Testis (tissue), 3 donors: Measurements from ENCODE around the gene EIPR1. TPM values are rescaled to one million over a fixed set of nuclear protein-coding genes. Genes with fewer than 3 reads are reported as not detected.
"Not testable (repeated sequence)": the region's sequence is repeated elsewhere in the genome, so short reads cannot be mapped to it uniquely, and the experiment has no call there.

Experiments used
- DNase-seq: peaks from one replicate; pipeline ENCODE4 v3.0.0-alpha.2; 2019
- H3K27ac ChIP-seq, 2 donors: fragments of 200-600 bp; sonication (generic); one replicate each; pipeline ENCODE4 v1.5.1; 2019
- H3K27me3 ChIP-seq: fragments of 200-600 bp; sonication (generic); one replicate; pipeline ENCODE4 v1.5.1; 2019
- H3K36me3 ChIP-seq: fragments of 200-600 bp; sonication (generic); one replicate; pipeline ENCODE4 v1.5.1; 2017; ENCODE audit warnings: low read depth; ENCODE audit errors: missing control alignments
- H3K4me1 ChIP-seq: fragments of 200-600 bp; sonication (generic); one replicate; pipeline ENCODE4 v1.5.1; 2019
- H3K4me3 ChIP-seq, 2 donors: fragments of 200-600 bp; sonication (generic); one replicate each; pipeline ENCODE4 v1.5.1; 2017 to 2019
- H3K9me3 ChIP-seq: fragments of 200-600 bp; sonication (generic); one replicate; pipeline ENCODE4 v1.5.1; 2017
- CTCF ChIP-seq, 3 experiments: fragments of 450-650 bp in 2 of 3; fragments of 200-600 bp in 1 of 3; sonication (generic) in 1 of 3; IDR thresholded peaks; one replicate each; pipeline ENCODE4 v1.5.1; 2016 to 2019; ENCODE audit warnings: antibody characterized with exemption in 3 of 3, mild to moderate bottlenecking in 2 of 3, moderate library complexity in 1 of 3
- POLR2A ChIP-seq: fragments of 450-650 bp; IDR thresholded peaks from one replicate; pipeline ENCODE4 v1.6.1; 2017; ENCODE audit warnings: antibody characterized with exemption, mild to moderate bottlenecking, moderate library complexity
- WGBS, 2 donors: methylation state at CpG; one replicate each; pipeline ENCODE4 v1.1.5; 2018; 5-methylcytosine and 5-hydroxymethylcytosine counted together
- intact Hi-C: fragments of 100-400 bp; cut with DNase I; formaldehyde crosslinking; loops from one replicate; pipeline ENCODE4 v1.15.1; 2023; ENCODE audit warnings: low total_unique reads
- polyA plus RNA-seq: library from polyadenylated mRNA; stranded (reverse); fragments of 350-450 nt; fragmentation: Illumina TruSeq; extraction: RNeasy Lipid Tissue Mini Kit (QIAGEN cat#74804); gene quantifications from one replicate; pipeline ENCODE4 v1.2.3, GENCODE V29; 2014; ENCODE audit warnings: low read depth, low replicate concordance; ENCODE audit not compliant: insufficient read depth
- total RNA-seq, 2 donors: library from RNA; depleted of rRNA; stranded (reverse); fragments of >200 nt; gene quantifications; one replicate each; pipeline ENCODE4 v1.2.3, GENCODE V29; 2016

Gene EIPR1
- total and polyA plus RNA-seq, 3 donors from 2014 or later: 31.5 to 40.2 (median 32.1) TPM

- Histone ChIP-seq H3K27me3 (no peaks in the 10 kb centered on the region), H3K36me3 (no peaks in the 10 kb centered on the region), H3K4me1 (peaks cover 11% of the 10 kb centered on the region), H3K9me3 (no peaks in the 10 kb centered on the region), H3K27ac (peak within 1 kb of the TSS; percentile 81 to 90), H3K4me3 (peak within 1 kb of the TSS; percentile 81 to 90)
- intact Hi-C loops: no loop called here
- peak; percentile 68 for TF ChIP-seq POLR2A
- peak in 1 of 3 experiments; percentile 28 for TF ChIP-seq CTCF (IDR thresholded peaks at IDR 0.05)
- peak; percentile 96 for DNase-seq
- WGBS, 2 donors: 1% methylated on average over 18 to 50 of the region's 61 CpGs
These were observed 2.3 kb upstream of the EIPR1 start, which contains the start of gene TRAPPC12 for GRCh38 chr2:3379647-3380534. Gene TRAPPC12 (plus strand): TSS chr2:3379694. CDS start chr2:3387624, 7,930 bp downstream.

- no peaks in the 10 kb centered on the region for H3K9me3 ChIP-seq
- no peaks in the 10 kb centered on the region for H3K36me3 ChIP-seq
- peak overlapping the region; percentile 81 to 85 for H3K27ac ChIP-seq
- WGBS, 2 donors: 4 to 10% methylated on average over 6 to 8 of the region's 8 CpGs
- H3K4me1 ChIP-seq: peaks cover 11% of the 10 kb centered on the region
- no peaks in the 10 kb centered on the region for H3K27me3 ChIP-seq
- TF ChIP-seq POLR2A: no peak
- TF ChIP-seq CTCF (IDR thresholded peaks at IDR 0.05): no peak
- intact Hi-C loops: no loop called here
- H3K4me3 ChIP-seq: peak overlapping the region; percentile 81 to 90
- DNase-seq: no peak
These were observed 1.7 kb upstream of the EIPR1 start for GRCh38 chr2:3379339-3379646.

GRCh38 chr2:3377279-3377611 is 373 bp downstream of the EIPR1 start:
- Histone ChIP-seq H3K27me3 (no peaks in the 10 kb centered on the region), H3K4me1 (peaks cover 11% of the 10 kb centered on the region), H3K36me3 (no peaks in the 10 kb centered on the region), H3K27ac (peak overlapping the region in 1 of 2 donors; percentile 37), H3K4me3 (peak overlapping the region; percentile 75 to 90), H3K9me3 (no peaks in the 10 kb centered on the region)
- DNase-seq: no peak
- intact Hi-C loops: no loop called here
- TF ChIP-seq POLR2A: no peak
- WGBS, 2 donors: 0% methylated on average over 8 of the region's 8 CpGs

DNA sequence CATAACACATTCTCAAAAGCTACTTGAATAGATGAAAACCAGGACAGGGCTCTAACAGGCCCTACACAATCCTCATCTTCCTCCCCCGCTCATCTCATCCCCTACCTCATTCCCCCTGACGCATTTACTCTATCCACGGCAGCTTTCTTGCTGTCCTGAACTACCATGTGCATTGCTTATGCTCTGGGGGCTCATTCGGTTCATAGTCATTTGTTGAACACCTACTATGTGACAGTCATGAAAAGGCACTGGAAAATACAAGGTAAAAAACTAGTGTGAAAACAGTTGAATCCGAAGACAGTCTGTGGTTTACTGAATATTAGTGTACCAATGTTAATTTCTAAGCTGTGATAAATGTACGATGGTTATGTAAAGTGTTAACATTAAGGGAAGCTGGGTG is 797 bp downstream of the EIPR1 start:
- intact Hi-C loops: no loop called here
- no peaks in the 10 kb centered on the region for H3K36me3 ChIP-seq
- peak overlapping the region; percentile 75 to 90 for H3K4me3 ChIP-seq
- H3K9me3 ChIP-seq: no peaks in the 10 kb centered on the region
- DNase-seq: no peak
- H3K27ac ChIP-seq: no peak overlapping the region
- H3K27me3 ChIP-seq: no peaks in the 10 kb centered on the region
- peaks cover 11% of the 10 kb centered on the region for H3K4me1 ChIP-seq
- WGBS, 2 donors: 42 to 58% methylated on average over 6 of the region's 6 CpGs
- TF ChIP-seq CTCF (IDR thresholded peaks at IDR 0.05): no peak
- no peak for TF ChIP-seq POLR2A

DNA sequence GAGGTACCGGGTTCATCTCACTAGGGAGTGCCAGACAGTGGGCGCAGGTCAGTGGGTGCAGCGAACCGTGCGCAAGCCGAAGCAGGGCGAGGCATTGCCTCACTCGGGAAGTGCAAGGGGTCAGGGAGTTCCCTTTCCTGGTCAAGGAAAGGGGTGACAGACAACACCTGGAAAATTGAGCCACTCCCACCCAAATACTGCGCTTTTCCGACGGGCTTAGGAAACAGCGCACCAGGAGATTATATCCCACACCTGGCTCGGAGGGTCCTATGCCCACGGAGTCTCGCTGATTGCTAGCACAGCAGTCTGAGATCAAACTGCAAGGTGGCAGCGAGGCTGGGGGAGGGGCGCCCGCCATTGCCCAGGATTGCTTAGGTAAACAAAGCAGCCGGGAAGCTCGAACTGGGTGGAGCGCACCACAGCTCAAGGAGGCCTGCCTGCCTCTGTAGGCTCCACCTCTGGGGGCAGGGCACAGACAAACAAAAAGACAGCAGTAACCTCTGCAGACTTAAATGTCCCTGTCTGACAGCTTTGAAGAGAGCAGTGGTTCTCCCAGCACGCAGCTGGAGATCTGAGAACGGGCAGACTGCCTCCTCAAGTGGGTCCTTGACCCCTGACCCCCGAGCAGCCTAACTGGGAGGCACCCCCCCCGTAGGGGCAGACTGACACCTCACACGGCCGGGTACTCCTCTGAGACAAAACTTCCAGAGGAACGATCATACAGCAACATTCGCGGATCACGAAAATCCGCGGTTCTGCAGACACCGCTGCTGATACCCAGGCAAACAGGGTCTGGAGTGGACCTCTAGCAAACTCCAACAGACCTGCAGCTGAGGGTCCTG is 8.1 kb downstream of the EIPR1 start:
- H3K4me1 ChIP-seq, H3K27me3 ChIP-seq, H3K27ac ChIP-seq, DNase-seq, H3K36me3 ChIP-seq, intact Hi-C loops, H3K4me3 ChIP-seq, H3K9me3 ChIP-seq: not testable (repeated sequence)
- WGBS, 2 donors: 92 to 93% methylated on average over 17 to 34 of the region's 34 CpGs
